SK-N-MC (cell line): ENCODE measurements around the gene GAGE10.

Experiments used
- EZH2 ChIP-seq: fragments of 200-600 bp; sonication (generic); IDR thresholded peaks from one replicate; pipeline ENCODE4 v1.6.1; 2017; ENCODE audit warnings: antibody characterized with exemption
- FOXP2 ChIP-seq: optimal IDR thresholded peaks from 2 replicates; pipeline ENCODE3; 2011; ENCODE audit warnings: mild to moderate bottlenecking, moderate library complexity; ENCODE audit not compliant: insufficient read depth; ENCODE audit errors: extremely low read length, control extremely low read depth
- POLR2AphosphoS5 ChIP-seq: IDR thresholded peaks from 2 replicates; pipeline ENCODE4 v1.6.1; 2012; ENCODE audit warnings: mild to moderate bottlenecking, low read depth, low read length, borderline replicate concordance

DNA sequence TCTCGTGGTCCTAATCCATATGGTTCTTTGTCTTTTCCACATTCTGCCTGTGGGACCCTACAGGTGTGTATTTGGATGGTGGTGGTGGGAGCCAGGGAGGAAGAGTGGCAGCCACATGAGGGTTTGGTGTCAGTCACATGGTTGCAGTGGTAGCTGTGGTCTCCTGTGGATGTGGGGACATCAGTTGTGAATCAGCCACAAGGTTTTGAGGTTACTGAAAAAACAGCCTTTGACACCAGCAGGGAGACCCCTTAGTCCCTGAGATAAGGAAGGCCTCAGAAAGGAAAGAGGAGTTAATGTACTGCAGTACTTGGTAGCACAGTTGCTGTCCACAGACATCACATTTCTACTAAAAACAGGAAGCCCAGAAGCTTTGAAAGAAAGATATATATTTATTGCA is 15.8 kb upstream of the GAGE10 start:
- TF ChIP-seq EZH2: no peak
- TF ChIP-seq POLR2AphosphoS5: no peak
- no peak for TF ChIP-seq FOXP2
